Astrocyte of the cerebellum (primary cell): ENCODE results near the gene GPD1L.
"Not testable (repeated sequence)": the region's sequence is repeated elsewhere in the genome, so short reads cannot be mapped to it uniquely, and the experiment has no call there.

Experiments
- DNase-seq: peaks from one replicate; pipeline ENCODE4 v3.0.0-alpha.2; 2011; ENCODE audit warnings: low read depth
- H3K4me3 ChIP-seq: 2 replicates; pipeline ENCODE4 v1.5.1; 2011; ENCODE audit warnings: mild to moderate bottlenecking, low read depth, low read length, moderate library complexity
- CTCF ChIP-seq: IDR thresholded peaks from 2 replicates; pipeline ENCODE4 v1.5.1; 2012; ENCODE audit warnings: low read length, low read depth, moderate library complexity, mild to moderate bottlenecking; ENCODE audit errors: missing control alignments
- in situ Hi-C: cut with HindIII; loops from 2 replicates; pipeline ENCODE4 v1.10.0; 2017; ENCODE audit warnings: low sequenced_read_pairs

Gene GPD1L

GRCh38 chr3:32181796-32182195, 75.4 kb downstream of the GPD1L start:
- in situ Hi-C loops, result no loop called here
- DNase-seq, result no peak
- H3K4me3 ChIP-seq, result no peak overlapping the region

GRCh38 chr3:32184187-32184730, 77.8 kb downstream of the GPD1L start:
- H3K4me3 ChIP-seq, result no peak overlapping the region
- in situ Hi-C loops, result no loop called here
- no peak for TF ChIP-seq CTCF
- DNase-seq, result no peak

More at GRCh38 chr3:32181796-32182195, 75.4 kb downstream of the GPD1L start:
- TF ChIP-seq CTCF, result no peak

- no peak overlapping the region for H3K4me3 ChIP-seq
- in situ Hi-C loops, result no loop called here
- no peak for DNase-seq
- TF ChIP-seq CTCF, result no peak
Observed at GRCh38 chr3:32186097-32186496, 79.7 kb downstream of the GPD1L start.

- TF ChIP-seq CTCF, result no peak
- H3K4me3 ChIP-seq, result no peak overlapping the region
- in situ Hi-C loops, result no loop called here
- DNase-seq, result no peak
Observed at GRCh38 chr3:32186876-32187275, 80.5 kb downstream of the GPD1L start.

GRCh38 chr3:32189693-32190092, 83.3 kb downstream of the GPD1L start:
- no peak for TF ChIP-seq CTCF
- in situ Hi-C loops, result no loop called here
- H3K4me3 ChIP-seq, result no peak overlapping the region
- no peak for DNase-seq

- H3K4me3 ChIP-seq, in situ Hi-C loops, DNase-seq: not testable (repeated sequence)
Observed at GRCh38 chr3:32190556-32190955, 84.1 kb downstream of the GPD1L start.

- DNase-seq, result no peak
- H3K4me3 ChIP-seq, result no peak overlapping the region
- TF ChIP-seq CTCF, result no peak
- in situ Hi-C loops, result no loop called here
Observed at GRCh38 chr3:32193101-32193500, 86.7 kb downstream of the GPD1L start.
